AG09309 (cell line): ENCODE measurements around the gene TSPAN9.
A peak's percentile ranks its signal among the peaks of the same experiment; 100 is the strongest.

ENCODE experiments used
- DNase-seq: peaks from one replicate; pipeline ENCODE4 v3.0.0-alpha.2; 2010; ENCODE audit warnings: low read depth
- H3K4me3 ChIP-seq: 2 replicates; pipeline ENCODE4 v1.5.1; 2011; ENCODE audit warnings: mild to moderate bottlenecking, low read depth, low read length, moderate library complexity; ENCODE audit not compliant: control insufficient read depth
- TF ChIP-seq, protein P1 (sequence below): IDR thresholded peaks from 2 replicates; pipeline ENCODE4 v1.5.1; 2011; ENCODE audit warnings: mild to moderate bottlenecking, low read depth, low read length, inconsistent platforms; ENCODE audit not compliant: insufficient read depth, control insufficient read depth; ENCODE audit errors: missing control alignments

Gene TSPAN9

DNA sequence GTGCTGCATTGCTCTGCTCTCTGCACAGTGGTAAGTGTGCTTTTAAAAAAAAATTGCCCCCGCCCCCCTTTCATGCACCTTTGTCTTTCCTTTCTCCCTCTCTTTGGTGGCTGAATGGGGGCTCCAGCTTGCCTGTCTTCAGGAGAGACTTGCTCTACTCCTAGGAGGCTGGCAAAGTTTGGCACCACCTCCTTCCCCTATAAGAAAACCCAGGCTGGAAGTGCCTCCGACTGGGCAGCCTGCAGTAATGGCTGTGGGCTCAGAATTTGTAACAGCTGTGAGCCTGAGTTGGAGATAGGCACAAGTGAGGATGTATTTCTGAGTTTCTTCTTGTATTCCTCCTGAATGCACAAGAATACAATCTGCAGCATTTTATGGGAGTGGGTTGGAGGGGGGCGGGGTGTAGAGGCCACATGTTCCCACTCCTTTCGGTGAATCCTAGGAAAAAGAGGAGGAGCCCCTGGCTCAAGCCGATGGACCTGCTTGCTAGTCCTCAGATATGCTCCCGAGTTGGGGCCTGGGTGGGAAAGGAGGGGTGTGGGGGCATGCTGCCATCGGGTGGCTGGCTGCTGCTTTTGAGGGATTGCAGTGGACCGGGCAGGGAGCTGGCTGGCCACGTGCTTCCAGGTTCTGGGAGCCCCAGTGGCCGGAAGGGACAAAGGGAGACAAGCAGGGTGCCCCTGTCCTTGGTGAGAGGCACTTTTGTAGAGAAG is 124.3 kb downstream of the TSPAN9 start:
- TF ChIP-seq, protein P1, sequence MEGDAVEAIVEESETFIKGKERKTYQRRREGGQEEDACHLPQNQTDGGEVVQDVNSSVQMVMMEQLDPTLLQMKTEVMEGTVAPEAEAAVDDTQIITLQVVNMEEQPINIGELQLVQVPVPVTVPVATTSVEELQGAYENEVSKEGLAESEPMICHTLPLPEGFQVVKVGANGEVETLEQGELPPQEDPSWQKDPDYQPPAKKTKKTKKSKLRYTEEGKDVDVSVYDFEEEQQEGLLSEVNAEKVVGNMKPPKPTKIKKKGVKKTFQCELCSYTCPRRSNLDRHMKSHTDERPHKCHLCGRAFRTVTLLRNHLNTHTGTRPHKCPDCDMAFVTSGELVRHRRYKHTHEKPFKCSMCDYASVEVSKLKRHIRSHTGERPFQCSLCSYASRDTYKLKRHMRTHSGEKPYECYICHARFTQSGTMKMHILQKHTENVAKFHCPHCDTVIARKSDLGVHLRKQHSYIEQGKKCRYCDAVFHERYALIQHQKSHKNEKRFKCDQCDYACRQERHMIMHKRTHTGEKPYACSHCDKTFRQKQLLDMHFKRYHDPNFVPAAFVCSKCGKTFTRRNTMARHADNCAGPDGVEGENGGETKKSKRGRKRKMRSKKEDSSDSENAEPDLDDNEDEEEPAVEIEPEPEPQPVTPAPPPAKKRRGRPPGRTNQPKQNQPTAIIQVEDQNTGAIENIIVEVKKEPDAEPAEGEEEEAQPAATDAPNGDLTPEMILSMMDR: no peak
- H3K4me3 ChIP-seq: no peak overlapping the region
- no peak for DNase-seq

DNA sequence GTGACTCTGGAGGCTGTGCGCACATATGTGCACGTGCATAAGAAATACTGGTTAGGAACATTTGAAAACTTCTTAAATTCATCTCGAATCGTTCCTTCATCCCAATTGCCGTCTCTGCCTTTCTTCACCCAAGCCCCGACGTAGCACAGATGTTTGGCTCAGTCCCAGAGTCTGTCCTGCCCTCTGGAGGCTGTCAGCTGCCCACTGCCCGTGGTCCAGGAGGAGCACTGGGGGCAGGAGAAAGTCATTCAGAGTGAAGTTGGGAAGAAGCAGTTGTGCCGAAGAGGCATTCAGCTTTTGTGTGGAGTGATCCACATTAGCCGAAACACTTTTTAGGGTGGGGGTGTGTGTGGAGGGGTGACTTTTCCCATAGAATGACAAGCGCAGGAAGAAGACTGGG is 124.9 kb downstream of the TSPAN9 start:
- H3K4me3 ChIP-seq: no peak overlapping the region

DNA sequence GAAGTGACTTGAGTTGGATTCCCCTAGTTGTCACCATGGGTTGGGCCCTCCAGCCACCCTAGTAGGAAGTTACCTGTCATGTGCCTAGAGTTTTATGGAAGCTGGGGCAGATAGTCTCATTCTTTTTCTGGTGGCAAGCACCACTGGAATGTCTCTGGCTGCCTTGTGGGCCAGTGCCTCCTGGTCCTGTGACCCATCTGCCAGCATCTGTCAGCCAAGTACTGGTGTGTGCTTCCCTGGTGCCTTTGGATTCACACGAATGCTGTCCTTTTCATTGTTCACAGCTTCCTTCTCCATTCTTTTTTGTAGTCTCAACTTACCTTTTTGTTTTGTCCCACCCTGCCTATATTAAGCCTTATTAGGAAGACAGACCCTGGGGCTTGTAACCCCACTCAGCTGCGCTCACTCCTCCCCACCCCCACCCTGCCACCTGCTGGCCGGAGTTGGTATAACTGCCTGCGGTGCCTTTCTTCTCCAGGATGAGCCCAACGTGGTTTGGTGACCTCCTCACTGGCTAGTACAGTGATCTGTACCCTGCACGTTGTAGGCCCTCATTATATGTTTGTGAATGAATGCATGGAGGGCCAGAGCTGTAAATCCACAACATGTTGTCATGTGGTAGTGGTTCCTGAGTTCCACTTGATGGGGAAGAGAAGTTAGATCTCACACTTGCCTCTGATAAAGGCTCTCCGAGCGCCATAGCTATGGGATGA is 125.7 kb downstream of the TSPAN9 start:
- DNase-seq: no peak
- TF ChIP-seq, protein P1: peak; percentile 95
- no peak overlapping the region for H3K4me3 ChIP-seq

More for the DNA sequence above, 124.9 kb downstream of the TSPAN9 start:
- DNase-seq: no peak
- TF ChIP-seq, protein P1: no peak

DNA sequence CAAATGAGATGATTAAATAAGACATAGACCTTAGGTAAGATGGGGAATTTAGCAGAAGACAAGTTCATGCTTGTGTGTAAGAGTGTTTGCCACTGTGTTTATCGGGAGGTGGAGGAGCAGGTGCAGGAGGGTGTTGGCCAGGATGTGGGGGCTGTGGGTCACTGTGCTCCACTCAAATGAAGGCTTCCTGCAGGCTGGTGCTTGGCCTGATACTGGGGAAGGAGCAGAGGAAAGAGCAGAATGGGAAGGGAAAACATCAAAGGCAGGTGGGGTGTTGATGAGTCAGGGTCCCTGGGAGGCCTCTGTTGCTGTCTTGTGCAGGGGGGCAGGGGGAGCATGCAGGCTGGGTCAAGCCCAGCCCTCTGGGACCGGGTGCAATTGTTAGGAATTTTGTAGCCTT is 126.5 kb downstream of the TSPAN9 start:
- no peak overlapping the region for H3K4me3 ChIP-seq
- TF ChIP-seq, protein P1: no peak
- DNase-seq: no peak

DNA sequence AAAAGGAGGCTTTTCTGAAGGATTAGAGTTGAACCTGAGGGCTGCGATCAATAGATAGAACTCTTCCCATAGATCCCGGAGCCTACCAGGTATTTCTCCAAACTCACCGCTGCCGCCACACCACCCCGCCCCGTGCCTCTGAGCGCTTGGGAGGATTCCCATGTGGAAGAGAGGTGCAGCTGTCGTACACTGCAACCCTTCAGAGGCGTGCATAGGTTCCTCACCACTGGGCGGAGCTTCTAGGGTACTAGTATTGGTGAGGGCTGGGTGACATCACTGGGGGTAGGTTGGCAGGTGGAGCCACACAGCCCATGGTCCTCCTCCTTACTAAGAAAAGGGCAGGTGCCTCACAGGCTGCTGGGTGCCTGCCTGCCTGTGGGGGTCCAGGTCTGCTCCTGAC is 127.0 kb downstream of the TSPAN9 start:
- TF ChIP-seq, protein P1: no peak
- H3K4me3 ChIP-seq: no peak overlapping the region
- no peak for DNase-seq

DNA sequence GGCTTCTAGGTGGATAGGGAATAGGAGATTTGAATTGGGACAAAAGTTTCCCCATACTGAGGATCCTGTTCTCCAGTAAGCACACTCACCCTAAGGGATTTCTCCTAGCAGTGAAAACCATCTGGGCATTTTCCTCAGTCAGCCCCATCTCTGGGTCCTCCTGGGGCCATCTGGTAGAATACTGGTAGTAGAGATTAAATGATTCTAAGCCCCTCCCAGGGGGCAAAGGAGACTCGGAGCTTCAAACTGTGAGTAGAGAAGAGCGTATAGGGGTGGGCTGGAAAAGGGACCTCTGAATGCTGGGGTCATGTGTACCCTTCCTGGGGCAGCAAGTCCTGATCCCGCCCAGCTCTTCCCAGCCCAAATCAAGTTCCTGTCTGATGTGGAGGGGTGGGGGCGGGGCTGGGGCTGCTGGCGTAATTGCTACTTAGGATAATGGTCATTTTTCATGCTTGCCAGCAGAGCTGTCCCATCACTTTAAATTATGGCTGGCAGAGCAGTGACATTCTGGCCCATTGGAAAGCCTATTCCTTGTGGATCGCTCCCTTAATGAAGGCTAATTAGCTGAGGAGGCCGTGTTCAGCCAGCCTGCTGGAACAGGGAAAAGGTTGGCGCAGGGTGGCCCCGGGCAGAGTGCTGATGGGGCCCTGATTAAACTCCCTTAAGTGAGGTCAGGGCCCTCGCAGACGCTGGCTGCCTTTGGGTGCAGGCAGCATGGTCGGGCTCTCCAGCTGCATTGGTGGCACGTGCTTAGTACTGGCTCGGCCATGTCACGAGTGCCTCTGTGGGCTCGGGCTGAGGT is 127.8 kb downstream of the TSPAN9 start:
- DNase-seq: no peak
- H3K4me3 ChIP-seq: no peak overlapping the region
- TF ChIP-seq, protein P1: no peak
